Heart left ventricle (tissue), 16 donors: ENCODE results near the gene PRMT1. TPM values are rescaled to one million over a fixed set of nuclear protein-coding genes. Genes with fewer than 3 reads are reported as not detected.

Experiments used
- ATAC-seq, 4 donors: fragments of 200-7000 bp; cut with Tn5 transposase; one replicate each; pipeline ENCODE4 v1.9.1; 2020 to 2022; ENCODE audit warnings: moderate library complexity in 4 of 4, mild to moderate bottlenecking in 3 of 4, moderate number of reproducible peaks in 1 of 4
- DNase-seq, 5 donors: peaks; one replicate each; pipeline ENCODE4 v3.0.0-alpha.2; 2020
- H3K27ac ChIP-seq, 12 donors: fragments of 200-600 bp; sonication (generic) in 4 of 12; one replicate each; pipeline versions ENCODE4 v1.5.0 to v1.8.0; 2016 to 2022; ENCODE audit warnings: mild to moderate bottlenecking in 2 of 12
- H3K27me3 ChIP-seq, 9 donors: fragments of 200-600 bp; sonication (generic) in 2 of 9; one replicate each; pipeline versions ENCODE4 v1.5.1 to v1.8.0; 2016 to 2022; ENCODE audit warnings: mild to moderate bottlenecking in 3 of 9
- H3K36me3 ChIP-seq, 9 donors: fragments of 200-600 bp; sonication (generic) in 2 of 9; one replicate each; pipeline versions ENCODE4 v1.5.0 to v1.8.0; 2018 to 2022; ENCODE audit warnings: mild to moderate bottlenecking in 2 of 9
- H3K4me1 ChIP-seq, 12 donors: fragments of 200-600 bp; sonication (generic) in 4 of 12; one replicate each; pipeline versions ENCODE4 v1.5.0 to v1.8.0; 2016 to 2022; ENCODE audit warnings: mild to moderate bottlenecking in 3 of 12
- H3K4me3 ChIP-seq, 12 donors: fragments of 200-600 bp; sonication (generic) in 4 of 12; one replicate each; pipeline versions ENCODE4 v1.5.0 to v1.8.0; 2017 to 2022; ENCODE audit warnings: mild to moderate bottlenecking in 9 of 12, moderate library complexity in 4 of 12
- H3K9me3 ChIP-seq, 12 donors: fragments of 200-600 bp; sonication (generic) in 4 of 12; one replicate each; pipeline versions ENCODE4 v1.5.0 to v1.8.0; 2016 to 2022; ENCODE audit warnings: mild to moderate bottlenecking in 1 of 12
- CTCF ChIP-seq, 12 donors: fragments of 200-600 bp; sonication (generic) in 4 of 12; IDR thresholded peaks; one replicate each; pipeline versions ENCODE4 v1.5.0 to v1.8.0; 2018 to 2022; ENCODE audit warnings: antibody characterized with exemption in 12 of 12, mild to moderate bottlenecking in 5 of 12
- POLR2A ChIP-seq, 2 donors: fragments of 450-650 bp; IDR thresholded peaks; one replicate each; pipeline ENCODE4 v1.6.1; 2017; ENCODE audit warnings: antibody characterized with exemption in 2 of 2, mild to moderate bottlenecking in 2 of 2, moderate library complexity in 2 of 2
- WGBS, 4 donors: extraction: QIAGEN DNeasy Blood & Tissue Kit in 2 of 4; methylation state at CpG; one replicate each; pipeline versions ENCODE4 v1.1.5 to v1.1.7; 2013 to 2018; 5-methylcytosine and 5-hydroxymethylcytosine counted together
- intact Hi-C, 10 donors: fragments of 100-400 bp; cut with DNase I; formaldehyde crosslinking; loops; one replicate each; pipeline versions ENCODE4 v1.11.1 to v1.14.2; 2022
- polyA plus RNA-seq, 2 donors: library from polyadenylated mRNA; stranded (reverse); fragments of 200-250 nt; gene quantifications; one replicate each; pipeline ENCODE4 v1.2.3, GENCODE V29; 2013
- total RNA-seq, 9 donors: library from RNA; depleted of rRNA in 2 of 9; stranded (reverse); fragments of >200 nt in 2 of 9; fragmentation: NEBNext Ultra II Directional in 3 of 9; extraction: Animal tissue kit (Norgen Biotek cat#: 25700) in 3 of 9; gene quantifications; one replicate each; pipeline versions ENCODE4 v1.1.0 to v1.2.4, GENCODE V29; 2016 to 2023
- donor health status: ischemic (EF 13 %, LVEDD 7.1; RV severe dilation, severe dysfunction).
- donor health status: healthy with polysubstance abuse.
- donor health status: DM: no; HTN: yes; CAD: no.
- donor health status: DM: no; HTN: no; CAD: no.
- donor health status: ischemic (EF 25% LVEDD 6.9; RV normal size, moderate dysfunction).
- donor health status: ischemic (EF 25% LVEDD 5.7; RV mildly dilated, moderate dysfunction).
- donor health status: healthy.
- donor health status: DM: yes; HTN: yes; CAD: no.
- donor health status: ischemic (EF 35%, LVEDD 5.7; RV mildly dilated, moderate dysfunction).
- donor health status: nonischemic (EF 11% LVEDD 7.7; RV severe dilation, severe dysfunction).
- donor health status: DM: yes; HTN: yes; CAD: no.
- donor health status: PGD.
- donor health status: ischemic (EF 29% LVEDD 5.4; RV normal size, mild dysfunction).
- donor health status: nonischemic (EF 23%, LVEDD 6.1; RV moderate dilation, normal function).

Gene PRMT1
- total and polyA plus RNA-seq, 11 donors: 106 to 283 (median 124) TPM

DNA sequence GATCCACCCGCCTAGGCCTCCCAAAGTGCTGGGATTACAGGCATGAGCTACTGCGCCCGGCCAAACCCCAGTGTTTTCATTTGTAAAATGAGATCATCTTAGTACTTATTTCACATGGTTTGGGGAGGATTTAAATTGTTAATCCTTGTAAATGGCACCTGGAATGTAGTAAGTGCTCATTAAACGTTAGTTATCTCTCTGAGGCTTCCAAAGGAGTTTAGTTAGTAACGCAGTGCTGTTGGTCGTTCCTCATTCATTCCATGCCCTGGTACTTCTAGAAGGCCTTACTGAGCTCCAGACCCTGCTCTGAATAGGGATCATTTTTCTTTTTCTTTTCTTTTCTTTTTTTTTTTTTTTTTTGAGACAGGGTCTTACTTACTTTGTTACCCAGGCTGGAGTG lies 19.0 kb downstream of the PRMT1 start:
- H3K9me3 ChIP-seq: no peaks in the 10 kb centered on the region
- 77 to 95% (median 87%) methylated on average over 6 of the region's 6 CpGs for WGBS, 4 donors
- no peaks in the 10 kb centered on the region for H3K36me3 ChIP-seq
- no peak overlapping the region for H3K4me3 ChIP-seq
- TF ChIP-seq POLR2A (IDR thresholded peaks at IDR 0.05) (no peak), CTCF (IDR thresholded peaks at IDR 0.05) (no peak)
- H3K27ac ChIP-seq: no peak overlapping the region
- peaks cover 0 to 7% (median 3%) of the 10 kb centered on the region in 12 donors for H3K4me1 ChIP-seq
- peaks cover 0 to 6% (median 0%) of the 10 kb centered on the region in 9 donors for H3K27me3 ChIP-seq
- intact Hi-C loops: no loop called here
- peak in 1 of 5 donors; percentile 1 for DNase-seq
- ATAC-seq: no peak

- H3K36me3 ChIP-seq: no peaks in the 10 kb centered on the region
- no peak for TF ChIP-seq CTCF (IDR thresholded peaks at IDR 0.05)
- TF ChIP-seq POLR2A (IDR thresholded peaks at IDR 0.05): no peak
- H3K9me3 ChIP-seq: no peaks in the 10 kb centered on the region
- peak in 1 of 5 donors; percentile 3 for DNase-seq
- intact Hi-C loops: no loop called here
- WGBS, 4 donors: 91 to 97% (median 96%) methylated on average over 7 of the region's 7 CpGs
- peaks cover 0 to 4% (median 0%) of the 10 kb centered on the region in 9 donors for H3K27me3 ChIP-seq
- H3K27ac ChIP-seq: no peak overlapping the region
- H3K4me3 ChIP-seq: no peak overlapping the region
- ATAC-seq: no peak
- H3K4me1 ChIP-seq: no peaks in the 10 kb centered on the region
Measured at GRCh38 chr19:49696865-49697264, 19.8 kb downstream of the PRMT1 start.

- ATAC-seq (no peak), DNase-seq (no peak)
- Histone ChIP-seq H3K27me3 (peaks cover 0 to 4% (median 0%) of the 10 kb centered on the region in 9 donors), H3K9me3 (no peaks in the 10 kb centered on the region), H3K36me3 (no peaks in the 10 kb centered on the region), H3K27ac (no peak overlapping the region), H3K4me3 (no peak overlapping the region), H3K4me1 (no peaks in the 10 kb centered on the region)
- TF ChIP-seq CTCF (IDR thresholded peaks at IDR 0.05) (no peak), POLR2A (IDR thresholded peaks at IDR 0.05) (no peak)
- WGBS, 4 donors: 92 to 98% (median 93%) methylated on average over 5 of the region's 5 CpGs
- intact Hi-C loops: no loop called here
Measured at GRCh38 chr19:49699364-49699763, 22.3 kb downstream of the PRMT1 start.

GRCh38 chr19:49700563-49700962 lies 23.5 kb downstream of the PRMT1 start:
- H3K9me3 ChIP-seq: no peaks in the 10 kb centered on the region
- no peak overlapping the region for H3K4me3 ChIP-seq
- intact Hi-C loops: no loop called here
- ATAC-seq (peak in 1 of 4 donors; percentile 11), DNase-seq (no peak)
- no peaks in the 10 kb centered on the region for H3K36me3 ChIP-seq
- peaks cover 0 to 4% (median 0%) of the 10 kb centered on the region in 9 donors for H3K27me3 ChIP-seq
- whole genome bisulfite sequencing, 4 donors: 54 to 67% (median 59%) methylated on average over 4 to 11 of the region's 11 CpGs
- no peak overlapping the region for H3K27ac ChIP-seq
- no peaks in the 10 kb centered on the region for H3K4me1 ChIP-seq
- TF ChIP-seq CTCF (IDR thresholded peaks at IDR 0.05): no peak
- no peak for TF ChIP-seq POLR2A (IDR thresholded peaks at IDR 0.05)
